IPS DF 19.7 (cell line): ENCODE measurements around the gene PRAME.
"Not testable (repeated sequence)": the region's sequence is repeated elsewhere in the genome, so short reads cannot be mapped to it uniquely, and the experiment has no call there.

Experiments used
- DNase-seq: peaks from one replicate; pipeline ENCODE4 v3.0.0-alpha.2; 2013; ENCODE audit warnings: low read depth, low spot score

PRAME gene

DNA sequence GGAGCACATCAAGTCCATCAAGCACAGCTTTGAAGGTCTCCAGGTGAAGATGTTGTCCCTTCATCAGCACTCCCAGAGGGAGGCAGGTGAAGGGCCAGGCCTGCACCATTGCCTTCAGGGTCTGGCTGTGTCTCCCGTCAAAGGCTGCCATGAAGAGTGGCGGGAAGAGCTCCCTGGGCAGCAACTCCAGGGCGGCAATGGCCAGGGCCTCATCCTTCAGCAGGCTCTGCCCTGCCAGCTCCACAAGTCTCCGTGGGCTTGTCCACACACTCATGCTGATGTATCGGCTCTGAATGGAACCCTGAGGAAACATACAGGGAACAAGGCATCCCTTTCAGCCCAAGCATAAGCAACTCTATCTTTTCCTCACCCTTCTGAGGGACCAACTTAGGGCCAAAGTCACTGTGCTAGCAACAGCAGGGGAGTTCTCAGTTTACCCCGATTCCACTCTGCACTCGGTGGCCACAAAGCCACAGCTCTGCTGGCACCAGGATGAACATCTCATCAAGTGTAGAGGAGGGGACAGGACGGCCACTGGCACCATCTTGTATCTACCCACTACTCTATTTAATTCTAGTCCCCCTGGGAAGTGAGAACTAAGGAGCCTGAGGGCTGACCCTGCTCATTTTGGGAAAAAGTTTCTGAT is 8.2 kb downstream of the PRAME start:
- no peak for DNase-seq

DNA sequence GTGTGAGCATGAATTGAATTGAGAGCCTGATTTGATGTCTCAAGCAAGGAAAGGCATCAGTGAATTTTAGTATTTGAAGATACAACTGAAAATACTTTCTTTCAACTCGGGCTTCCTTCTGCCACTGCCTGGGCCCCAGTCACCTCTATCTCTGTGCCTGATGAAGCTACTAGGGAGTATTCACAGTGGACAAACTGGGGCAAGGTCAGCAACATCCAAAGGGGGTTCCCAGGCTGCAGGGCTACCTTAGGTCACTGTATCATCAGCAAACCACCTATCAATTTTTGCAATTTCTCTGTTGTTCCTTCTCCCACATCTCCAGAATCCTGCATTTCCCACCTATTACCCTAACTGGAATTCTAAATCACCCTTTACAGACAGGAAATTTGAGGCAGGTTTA is 10.2 kb downstream of the PRAME start:
- DNase-seq = no peak

DNA sequence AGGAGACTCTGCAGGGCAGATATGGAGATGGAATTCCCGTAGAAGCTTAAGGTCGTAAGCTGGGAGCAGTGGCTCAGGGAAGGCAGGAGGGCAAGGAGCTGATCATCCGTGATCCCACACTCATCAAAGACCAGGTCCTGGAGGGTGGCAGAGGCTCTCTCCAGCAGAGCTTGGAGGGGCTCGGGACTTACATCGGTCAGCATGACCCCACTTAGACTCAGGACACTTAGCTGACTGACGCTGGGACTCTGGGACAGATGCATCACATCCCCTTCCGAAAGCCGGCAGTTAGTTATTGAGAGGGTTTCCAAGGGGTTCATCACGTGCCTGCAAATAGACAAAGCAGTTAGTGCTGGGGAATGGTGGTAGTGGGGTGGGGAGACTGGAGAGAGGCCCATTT is 10.7 kb downstream of the PRAME start:
- DNase-seq = no peak

DNA sequence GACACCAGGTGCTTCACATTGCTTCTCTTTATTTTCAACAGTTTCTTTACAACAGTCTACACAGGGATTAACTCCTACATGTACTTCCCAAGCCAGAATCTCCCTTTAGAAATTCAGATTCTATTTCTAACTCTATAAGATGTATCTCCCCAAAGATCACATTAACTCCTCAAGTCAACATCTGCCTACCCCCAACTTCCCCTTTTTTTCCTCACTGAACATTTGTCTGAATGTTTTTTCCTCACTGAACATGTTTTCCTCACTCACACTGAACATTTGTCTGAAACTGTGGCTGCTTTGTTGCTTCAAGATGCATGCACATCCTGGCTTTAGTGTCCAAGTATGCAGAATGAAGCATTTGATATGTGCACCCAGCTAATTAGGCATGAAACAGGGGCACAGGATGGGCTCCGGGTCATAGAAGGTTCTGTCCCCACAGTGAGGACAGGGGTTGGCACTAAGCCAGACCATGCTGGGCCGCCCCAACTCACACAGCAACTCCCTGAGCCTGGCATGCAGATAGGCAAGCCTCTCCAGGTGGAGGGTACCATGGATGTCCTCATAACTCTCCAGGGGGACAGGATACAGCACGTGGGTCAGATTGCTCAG is 11.3 kb downstream of the PRAME start:
- no peak for DNase-seq

DNA sequence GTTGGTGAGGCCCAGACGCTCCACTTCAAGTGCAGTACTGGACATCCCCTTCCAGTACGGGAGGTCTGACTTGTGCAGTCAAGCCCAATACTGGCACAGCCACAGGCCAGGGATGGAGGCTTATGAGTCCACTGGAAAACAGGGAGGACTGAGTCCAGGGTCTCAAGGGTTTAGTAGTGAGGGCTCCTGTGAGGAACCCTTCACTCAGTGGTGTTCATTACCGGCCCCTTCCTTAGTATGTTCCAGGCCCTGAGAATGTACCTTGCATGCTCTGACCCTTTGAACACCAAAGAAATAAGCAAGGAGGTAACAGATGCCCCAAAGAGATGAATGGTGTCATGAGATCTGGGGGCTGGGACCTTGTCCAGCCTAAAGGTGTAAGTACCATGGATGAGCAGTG is 11.8 kb downstream of the PRAME start:
- DNase-seq = no peak

DNA sequence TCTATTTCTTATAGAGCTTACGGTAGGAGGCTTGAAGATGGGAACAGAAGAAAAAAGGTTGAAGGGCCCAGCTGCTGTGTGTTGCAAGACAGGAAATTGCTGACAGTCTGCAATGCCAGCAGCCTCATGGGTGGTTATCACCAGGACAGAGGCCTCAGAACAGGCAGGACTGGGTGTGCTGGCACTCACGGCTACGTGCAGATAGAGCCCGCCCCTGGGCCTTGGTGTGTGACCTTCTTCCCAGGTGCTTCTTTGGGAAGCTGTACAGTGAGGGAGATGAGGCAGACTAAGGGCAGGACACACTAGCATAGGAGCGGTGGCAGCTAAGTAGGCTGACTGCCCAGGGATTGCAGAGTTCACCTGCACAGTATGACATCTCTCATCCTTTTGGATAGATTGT is 12.6 kb downstream of the PRAME start:
- DNase-seq = no peak

DNA sequence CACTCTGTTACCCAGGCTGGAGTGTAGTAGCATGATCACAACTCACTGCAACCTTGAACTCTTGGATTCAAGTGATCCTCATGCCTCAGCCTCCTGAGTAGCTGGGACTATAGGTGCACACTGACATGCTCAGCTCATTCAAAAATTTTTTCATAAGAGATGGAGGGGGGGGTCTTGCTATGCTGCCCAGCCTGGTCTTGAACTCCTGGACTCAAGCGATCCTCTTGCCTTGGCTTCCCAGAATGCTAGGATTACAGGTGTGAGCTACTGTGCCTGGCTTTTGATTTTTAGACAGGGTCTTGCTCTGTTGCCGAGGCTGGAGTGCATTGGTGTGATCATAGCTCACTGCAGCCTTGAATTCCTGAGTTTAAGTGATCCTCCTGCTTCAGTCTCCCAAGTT is 14.0 kb downstream of the PRAME start:
- no peak for DNase-seq

DNA sequence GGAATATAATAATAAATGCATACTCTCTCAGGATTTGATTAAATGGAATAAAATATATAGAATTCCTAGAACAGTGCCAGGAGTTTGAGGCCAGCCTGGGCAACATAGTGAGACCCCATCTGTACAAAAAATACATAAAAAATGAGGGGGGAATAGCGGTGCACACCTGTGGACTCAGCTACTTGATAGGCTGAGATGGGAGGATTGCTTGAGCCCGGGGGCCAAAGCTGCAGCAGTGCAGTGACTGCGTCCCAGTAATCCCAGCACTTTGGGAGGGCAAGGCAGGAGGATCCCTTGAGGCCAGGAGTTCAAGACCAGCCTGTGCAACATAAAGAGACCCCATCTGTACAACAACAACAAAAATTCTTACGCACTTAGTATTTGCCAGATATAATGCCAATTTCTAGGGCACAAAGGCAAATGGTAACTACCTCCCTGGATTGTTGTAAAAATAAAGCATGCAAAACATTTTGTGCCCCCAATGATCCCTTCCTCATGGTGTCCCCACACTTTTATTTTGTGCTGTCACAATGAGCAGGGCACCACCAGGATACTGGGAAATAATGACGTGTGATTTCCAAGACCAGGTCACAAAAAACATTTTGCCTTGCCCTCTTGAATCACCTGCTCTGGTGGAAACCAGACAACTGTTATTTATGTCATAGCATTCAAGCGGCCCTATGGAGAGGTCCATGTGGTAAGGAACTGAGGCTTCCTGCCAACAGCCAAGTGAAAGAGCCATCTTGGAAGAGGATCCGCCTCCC is 20.7 kb downstream of the PRAME start:
- DNase-seq = no peak

DNA sequence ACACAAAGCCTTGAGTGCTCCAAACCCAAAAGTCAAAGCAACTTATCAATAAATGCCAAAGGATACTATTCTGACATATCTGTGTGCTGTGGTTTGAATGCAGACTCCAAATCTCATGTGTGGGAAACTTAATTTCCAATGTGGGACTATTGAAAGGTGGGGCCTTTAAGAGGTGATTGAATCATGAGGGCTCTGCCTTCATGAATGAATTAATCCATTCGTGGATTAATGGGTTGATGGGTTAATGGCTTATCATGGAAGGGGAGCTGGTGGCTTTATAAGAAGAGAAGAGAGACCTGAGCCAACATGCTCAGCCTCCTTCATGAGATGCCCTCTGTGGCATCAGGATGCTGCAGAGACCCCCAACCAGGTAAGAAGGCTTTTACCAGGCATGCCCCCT is 22.1 kb downstream of the PRAME start:
- no peak for DNase-seq

DNA sequence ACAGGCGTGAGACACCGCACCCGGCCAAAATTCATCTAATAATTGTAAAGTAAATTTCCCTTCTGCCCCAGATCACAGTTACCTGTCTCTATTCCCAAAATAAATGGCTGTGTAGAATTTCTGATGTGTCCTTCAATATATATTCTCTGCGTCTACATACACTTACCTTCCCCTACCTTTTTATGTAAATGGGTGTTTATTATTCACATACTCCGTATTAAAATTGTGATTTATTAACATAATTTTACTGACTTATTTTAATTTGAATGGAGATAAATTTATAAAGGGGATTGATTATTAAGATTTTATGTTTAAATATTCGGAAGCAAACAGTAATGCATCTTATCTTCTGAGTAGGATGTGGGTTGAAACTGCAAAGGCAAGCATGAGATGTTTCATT is 22.6 kb downstream of the PRAME start:
- DNase-seq = no peak

DNA sequence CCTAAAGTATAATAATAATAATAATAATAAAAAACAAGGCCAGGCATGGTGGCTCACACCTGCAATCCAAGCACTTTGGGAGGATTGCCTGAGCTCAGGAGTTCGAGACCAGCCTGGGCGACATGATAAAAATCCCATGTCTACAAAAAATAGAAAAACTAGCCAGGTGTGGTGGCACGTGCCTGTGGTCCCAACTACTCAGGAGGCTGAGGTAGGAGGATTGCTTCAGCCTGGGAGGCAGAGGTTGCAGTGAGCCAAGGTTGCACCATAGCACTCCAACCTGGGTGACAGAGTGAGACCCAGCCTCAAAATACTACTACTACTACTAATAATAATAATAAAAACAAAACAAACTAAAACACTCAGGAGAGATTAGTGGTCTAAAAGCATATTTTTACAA is 23.4 kb downstream of the PRAME start:
- DNase-seq = no peak

DNA sequence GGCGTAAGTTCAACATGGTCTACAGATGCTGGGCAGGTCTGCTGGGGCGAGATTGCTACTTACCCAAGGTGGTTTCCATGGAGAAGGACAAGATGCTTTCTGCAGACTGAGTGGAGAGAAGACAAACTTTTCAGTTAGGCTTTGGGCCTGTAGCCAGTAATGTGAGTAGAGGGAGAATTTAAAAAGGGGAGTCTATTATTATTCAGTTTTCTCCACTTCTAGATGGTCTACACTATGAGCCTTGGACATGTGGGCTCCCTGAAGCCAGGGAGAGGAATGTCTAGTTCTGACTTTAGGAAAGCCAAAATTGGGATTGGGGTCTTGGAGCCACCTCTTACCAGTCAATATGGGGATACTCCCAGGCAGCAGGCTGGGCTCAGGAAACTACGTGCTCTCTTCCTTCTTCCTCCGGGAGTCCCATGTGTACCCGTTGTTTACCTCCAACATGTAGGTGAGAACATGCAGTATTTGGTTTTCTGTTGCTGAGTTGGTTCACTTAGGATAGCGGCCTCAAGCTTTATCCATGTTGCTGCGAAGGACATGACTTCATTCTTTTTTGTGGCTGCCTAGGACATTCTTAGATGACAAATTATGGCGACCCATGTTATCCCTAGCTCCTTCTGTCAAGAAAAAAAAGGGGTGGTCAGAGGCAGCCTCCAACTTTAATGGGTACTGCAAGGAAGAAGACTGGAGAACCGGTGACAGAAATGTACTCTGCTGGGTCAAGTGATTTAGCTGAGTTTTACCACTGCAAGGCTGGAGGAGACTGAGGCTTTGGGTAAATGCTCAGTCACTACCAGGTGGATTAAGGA is 24.3 kb downstream of the PRAME start:
- DNase-seq = no peak

DNA sequence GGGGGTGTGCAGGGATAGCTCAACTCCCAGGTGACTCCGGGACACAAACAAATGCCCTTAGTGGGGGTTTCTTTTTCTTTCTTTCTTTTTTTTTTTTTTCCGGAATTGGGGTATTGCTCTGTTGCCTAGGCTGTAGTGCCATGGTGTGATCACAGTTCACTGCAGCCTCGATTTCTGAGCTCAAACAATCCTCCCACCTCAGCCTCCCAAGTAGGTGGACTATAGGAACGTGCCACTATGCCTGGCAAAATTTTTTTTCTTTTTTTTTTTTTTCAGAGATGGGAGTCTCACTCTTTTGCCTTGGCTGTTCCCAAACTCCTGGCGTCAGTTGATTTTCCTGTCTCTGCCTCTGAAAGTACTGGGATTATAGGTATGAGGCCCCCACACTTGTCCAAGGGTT is 25.2 kb downstream of the PRAME start:
- DNase-seq = no peak

DNA sequence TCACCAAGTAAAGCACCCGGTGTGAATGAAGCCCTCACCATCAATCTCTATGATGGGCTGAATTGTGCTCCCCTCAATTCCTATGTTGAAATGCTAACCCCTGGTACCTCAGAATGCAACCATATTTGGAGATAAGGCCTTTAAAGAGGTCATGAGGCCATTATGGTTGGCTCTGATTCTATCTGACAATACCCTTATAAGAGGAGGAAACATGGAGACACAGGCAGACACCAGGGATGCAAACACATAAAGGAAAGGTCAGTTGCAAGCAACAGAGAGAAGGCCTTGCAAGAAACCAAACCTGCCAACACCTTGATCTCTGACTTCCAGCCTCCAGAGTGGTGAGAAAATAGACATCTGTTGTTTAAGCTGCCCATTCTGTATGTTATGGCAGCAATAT is 25.6 kb downstream of the PRAME start:
- no peak for DNase-seq

DNA sequence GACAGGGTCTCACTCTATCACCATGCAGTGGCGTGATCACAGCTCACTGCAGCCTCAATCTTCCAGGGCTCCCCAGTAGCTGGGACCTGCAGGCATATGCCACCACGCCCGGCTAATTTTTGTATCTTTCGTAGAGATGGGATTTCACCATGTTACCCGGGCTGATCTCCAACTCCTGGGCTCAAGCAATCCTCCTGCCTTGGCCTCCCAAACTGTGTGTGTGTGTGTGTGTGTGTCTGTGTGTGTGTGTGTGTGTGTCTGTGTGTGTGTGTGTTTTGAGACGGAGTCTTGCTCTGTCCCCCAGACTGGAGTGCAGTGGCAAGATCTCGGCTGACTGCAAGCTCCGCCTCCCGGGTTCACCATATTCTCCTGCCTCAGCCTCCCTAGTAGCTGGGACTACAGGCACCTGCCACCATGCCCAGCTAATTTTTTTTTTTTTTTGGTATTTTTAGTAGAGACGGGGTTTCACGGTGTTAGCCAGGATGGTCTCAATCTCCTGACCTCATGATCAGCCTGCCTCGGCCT is 26.5 kb downstream of the PRAME start:
- not testable (repeated sequence) for DNase-seq

DNA sequence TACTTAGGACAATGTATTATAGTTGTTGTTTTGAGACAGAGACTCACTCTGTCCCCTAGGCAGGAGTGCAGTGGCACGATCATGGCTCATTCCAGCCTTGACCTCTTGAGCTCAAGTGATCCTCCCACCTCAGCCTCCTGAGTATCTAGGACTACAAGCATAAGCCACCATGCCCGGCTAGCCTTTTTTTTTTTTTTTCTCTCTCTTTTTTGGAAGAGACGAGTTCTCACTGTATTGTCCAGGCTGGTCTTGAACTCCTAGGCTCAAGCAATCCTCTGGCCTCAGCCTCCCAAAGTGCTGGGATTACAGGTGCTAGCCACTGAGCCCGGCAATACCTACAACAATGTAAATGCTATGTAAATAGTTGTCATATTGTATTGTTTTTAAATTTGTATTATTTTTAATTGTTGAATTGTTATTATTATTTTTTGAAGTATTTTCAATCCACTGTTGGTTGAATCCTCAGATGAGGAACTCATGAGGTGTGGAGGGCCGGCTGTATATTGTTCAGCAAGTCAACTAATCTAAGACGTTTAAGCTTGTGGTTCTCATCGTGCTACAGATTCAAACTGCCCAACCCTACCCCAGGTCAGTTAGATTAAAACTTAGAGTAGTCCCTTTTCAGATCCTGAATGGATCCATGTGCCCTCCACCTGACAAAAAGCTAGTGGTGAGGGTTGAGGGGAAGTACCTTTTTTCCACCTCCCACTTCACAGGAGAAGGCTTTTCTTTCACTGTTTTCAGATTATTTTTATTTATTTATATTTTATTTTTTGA is 27.1 kb downstream of the PRAME start:
- DNase-seq = no peak

DNA sequence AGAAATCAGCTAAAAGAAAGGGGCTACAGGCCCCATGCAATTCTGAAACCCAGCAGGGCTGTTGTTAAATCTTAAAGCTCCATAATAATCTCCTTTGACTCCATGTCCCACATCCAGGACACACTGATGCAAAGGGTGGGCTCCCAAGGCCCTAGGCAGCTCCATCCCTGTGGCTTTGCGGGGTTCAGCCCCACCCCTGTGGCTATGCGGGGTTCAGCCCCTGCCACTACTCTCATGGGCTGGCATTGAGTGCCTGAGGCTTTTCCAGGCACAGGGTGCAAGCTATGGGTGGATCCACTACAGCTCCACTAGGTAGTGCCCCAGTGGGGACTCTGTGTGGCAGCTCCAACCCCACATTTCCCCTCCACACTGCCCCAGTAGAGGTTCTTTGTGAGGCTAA is 30.3 kb downstream of the PRAME start:
- DNase-seq = no peak

DNA sequence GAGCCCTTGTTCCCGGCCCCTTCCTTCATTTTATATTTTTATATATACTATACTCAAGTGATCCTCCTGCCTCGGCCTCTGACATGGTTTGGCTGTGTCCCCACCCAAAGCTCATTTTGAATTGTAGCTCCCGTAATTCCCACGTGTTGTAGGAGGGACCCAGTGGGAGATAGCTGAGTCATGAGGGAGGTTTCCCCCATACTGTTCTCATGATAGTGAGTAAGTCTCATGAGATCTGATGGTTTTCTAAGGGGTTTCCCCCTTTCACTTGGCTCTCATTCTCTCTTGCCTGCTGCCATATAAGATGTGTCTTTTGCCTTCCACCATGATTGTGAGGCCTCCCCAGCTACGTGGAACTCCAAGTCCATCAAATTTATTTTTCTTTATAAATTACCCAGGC is 31.8 kb downstream of the PRAME start:
- DNase-seq = no peak

DNA sequence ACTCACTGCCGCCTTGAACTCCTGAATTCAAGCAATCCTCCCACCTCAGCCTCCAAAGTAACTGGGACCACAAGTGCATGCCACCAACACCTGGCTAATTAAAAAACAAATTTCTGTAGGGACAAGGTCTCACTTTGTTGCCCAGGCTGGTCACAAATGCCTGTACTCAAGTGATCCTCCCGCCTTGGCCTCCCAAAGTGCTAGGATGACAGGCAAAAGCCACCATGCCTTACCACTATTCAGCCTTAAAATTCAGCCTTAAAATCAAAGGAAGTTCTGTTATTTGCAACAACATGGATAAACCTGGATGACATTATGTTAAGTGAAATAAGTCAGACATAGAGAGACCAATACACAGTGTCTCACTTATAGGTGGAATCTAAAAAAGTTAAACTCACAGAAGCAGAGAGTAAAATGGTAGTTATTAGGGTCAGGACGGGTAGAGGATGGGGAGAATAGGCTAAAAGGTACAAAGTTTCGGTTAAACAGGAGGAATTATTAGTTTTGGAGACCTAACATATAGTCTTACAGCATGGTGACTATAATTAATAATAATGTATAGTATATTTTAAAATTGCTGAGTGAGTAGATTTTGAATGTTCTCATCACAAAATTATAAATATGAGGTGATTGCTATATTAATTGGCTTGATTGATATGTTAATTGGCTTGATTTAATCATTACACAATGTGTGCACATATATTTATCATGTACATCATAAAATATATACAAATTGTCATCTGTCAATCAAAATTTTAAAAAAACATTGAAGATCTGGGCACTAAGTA is 32.7 kb downstream of the PRAME start:
- no peak for DNase-seq

DNA sequence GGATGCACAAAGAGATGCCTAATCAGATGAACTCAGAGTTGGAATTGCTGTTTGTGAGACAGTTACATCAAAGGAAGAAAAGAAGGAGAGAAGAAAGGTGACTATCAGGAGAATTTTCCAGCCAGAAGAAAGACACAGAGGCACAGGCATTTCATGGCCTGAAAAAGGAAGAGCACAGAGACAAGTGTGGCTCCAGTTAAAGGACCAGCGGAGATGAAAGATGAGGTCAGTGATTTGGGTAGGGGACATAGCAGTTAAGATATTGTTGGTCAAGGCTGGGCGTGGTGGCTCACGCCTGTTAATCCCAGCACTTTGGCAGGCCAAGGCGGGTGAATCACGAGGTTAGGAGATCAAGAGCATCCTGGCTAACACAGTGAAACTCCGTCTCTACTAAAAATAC is 35.6 kb downstream of the PRAME start:
- no peak for DNase-seq

DNA sequence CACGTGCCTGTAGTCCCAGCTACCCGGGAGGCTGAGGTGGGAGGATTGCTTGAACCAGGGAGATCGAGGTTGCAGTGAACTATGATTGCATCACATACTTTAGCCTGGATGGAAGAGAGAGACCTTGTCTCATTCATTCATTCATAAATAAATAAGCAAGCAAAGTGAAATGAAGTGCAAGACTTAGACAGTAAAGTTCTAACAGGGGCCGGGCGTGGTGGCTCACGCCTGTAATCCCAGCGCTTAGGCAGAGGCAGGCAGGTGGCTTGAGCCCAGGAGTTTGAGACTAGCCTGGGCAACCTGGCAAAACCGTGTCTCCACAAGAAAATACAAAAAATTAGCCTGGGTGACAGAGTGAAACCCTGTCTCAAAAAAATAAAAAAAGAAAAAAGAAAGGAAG is 37.4 kb downstream of the PRAME start:
- DNase-seq = no peak
